HepG2 (cell line): ENCODE data around the gene MAP2K1. TPM values are rescaled to one million over a fixed set of nuclear protein-coding genes. Genes with fewer than 3 reads are reported as not detected.

Source experiments
- ATAC-seq: fragments of 200-7000 bp; cut with Tn5 transposase; 3 replicates; pipeline ENCODE4 v1.9.1; 2020; ENCODE audit warnings: mild to moderate bottlenecking, moderate library complexity
- BruUV-seq: library from RNA; stranded (reverse); fragments of 400-500 nt; replicated peaks from 2 replicates; lab custom pipeline; 2021; lab: Mats Ljungman, UMichigan
- CTCF ChIA-PET: fragments of 300-600 bp; formaldehyde crosslinking; extraction: SDS; loops from one replicate; lab custom pipeline; 2021; ENCODE audit warnings: low total read pairs, inconsistent platforms, low intra/inter-chr PET ratio; lab: Yijun Ruan, JAX
- POLR2A ChIA-PET: fragments of 350-600 bp; sonication (Branson Sonifier 250); formaldehyde crosslinking; loops from one replicate; lab custom pipeline; 2020; ENCODE audit warnings: antibody characterized with exemption, inconsistent platforms; lab: Yijun Ruan, JAX
- DNase-seq: peaks from one replicate; pipeline ENCODE4 v3.0.0-alpha.2; 2015; ENCODE audit warnings: low spot score
- FAIRE-seq: peaks from 3 replicates; lab custom pipeline; 2011; peaks lifted over from hg19 to GRCh38; lab: Jason Lieb, UNC
- H2AFZ ChIP-seq: one replicate; pipeline ENCODE4 v1.6.1; 2011; ENCODE audit warnings: low read length, inconsistent platforms
- H3K27ac ChIP-seq: fragments of 300-600 bp; 3 replicates; pipeline ENCODE4 v1.8.0; 2011; ENCODE audit warnings: mixed run types, mild to moderate bottlenecking, mixed read lengths, low read length, inconsistent platforms; ENCODE audit not compliant: insufficient read depth; ENCODE audit errors: extremely low read length
- H3K27me3 ChIP-seq, 2 experiments: fragments of 200-600 bp in 1 of 2; 2 replicates in 1 of 2; 3 replicates in 1 of 2; pipeline versions ENCODE4 v1.6.0 to v1.8.0; 2011; ENCODE audit warnings: low read length in 2 of 2, mild to moderate bottlenecking in 2 of 2, moderate library complexity in 2 of 2, inconsistent platforms in 1 of 2; ENCODE audit not compliant: insufficient read depth in 2 of 2, control insufficient read depth in 1 of 2
- H3K36me3 ChIP-seq, 2 experiments: fragments of 200-600 bp in 1 of 2; replicated peaks in 1 of 2; 2 replicates in 1 of 2; 3 replicates in 1 of 2; pipeline versions ENCODE4 v1.5.1 to v1.8.0; 2011; ENCODE audit warnings: low read length in 2 of 2, inconsistent platforms in 1 of 2; ENCODE audit not compliant: insufficient read depth in 2 of 2, control insufficient read depth in 1 of 2
- H3K4me1 ChIP-seq: 2 replicates; pipeline ENCODE4 v1.5.1; 2012; ENCODE audit warnings: low read length, inconsistent platforms; ENCODE audit not compliant: insufficient read depth
- H3K4me2 ChIP-seq: 2 replicates; pipeline ENCODE4 v1.6.0; 2011; ENCODE audit warnings: low read depth, low read length, inconsistent platforms
- H3K4me3 ChIP-seq, 3 experiments: fragments of 200-600 bp in 1 of 3; sonication (generic), shearing (Covaris generic) in 1 of 3; replicated peaks in 1 of 3; 2 replicates each; pipeline ENCODE4 v1.5.1; 2011 to 2016; ENCODE audit warnings: low read length in 3 of 3, inconsistent platforms in 2 of 3, low read depth in 2 of 3, mild to moderate bottlenecking in 2 of 3, control low read depth in 1 of 3, mixed read lengths in 1 of 3; ENCODE audit not compliant: insufficient read depth in 1 of 3
- H3K79me2 ChIP-seq: one replicate; pipeline ENCODE4 v1.6.1; 2011; ENCODE audit warnings: low read length, inconsistent platforms; ENCODE audit not compliant: insufficient read depth
- H3K9ac ChIP-seq: 2 replicates; pipeline ENCODE4 v1.6.0; 2011; ENCODE audit warnings: mild to moderate bottlenecking, low read depth, low read length, inconsistent platforms; ENCODE audit not compliant: insufficient read depth
- H3K9me3 ChIP-seq: 2 replicates; pipeline ENCODE4 v1.5.1; 2012; ENCODE audit warnings: mild to moderate bottlenecking, low read length
- H4K20me1 ChIP-seq: 2 replicates; pipeline ENCODE4 v1.6.0; 2011; ENCODE audit warnings: inconsistent platforms, mild to moderate bottlenecking, low read length, moderate library complexity; ENCODE audit not compliant: insufficient read depth
- CENPX ChIP-seq: sonication (generic); formaldehyde crosslinking; IDR thresholded peaks from 2 replicates; pipeline ENCODE4 v1.9.0; 2021; ENCODE audit warnings: mild to moderate bottlenecking, missing genetic modification reagents, moderate library complexity
- DPF2 ChIP-seq: sonication (generic); formaldehyde crosslinking; IDR thresholded peaks from 2 replicates; pipeline ENCODE4 v1.4.0; 2020; ENCODE audit warnings: mild to moderate bottlenecking, low read depth, missing genetic modification reagents, borderline replicate concordance
- KDM4B ChIP-seq: sonication (generic); formaldehyde crosslinking; IDR thresholded peaks from 2 replicates; pipeline ENCODE4 v1.4.0; 2020; ENCODE audit warnings: missing genetic modification reagents
- KLF6 ChIP-seq: IDR thresholded peaks from 2 replicates; pipeline ENCODE4 v1.8.0; 2016; ENCODE audit warnings: missing biosample characterization, missing genetic modification reagents
- MYNN ChIP-seq: sonication (generic); formaldehyde crosslinking; IDR thresholded peaks from 2 replicates; pipeline ENCODE4 v1.4.0; 2020; ENCODE audit warnings: mild to moderate bottlenecking, low read depth, missing genetic modification reagents
- NCOA1 ChIP-seq: sonication (generic); formaldehyde crosslinking; IDR thresholded peaks from 2 replicates; pipeline ENCODE4 v1.9.0; 2021; ENCODE audit warnings: missing genetic modification reagents
- NR2C2 ChIP-seq: sonication (generic); formaldehyde crosslinking; IDR thresholded peaks from 2 replicates; pipeline ENCODE4 v1.4.0; 2020; ENCODE audit warnings: missing genetic modification reagents, mild to moderate bottlenecking, moderate library complexity, borderline replicate concordance
- PHB2 ChIP-seq: fragments of 450-650 bp; IDR thresholded peaks from 2 replicates; pipeline ENCODE4 v1.6.1; 2018; ENCODE audit not compliant: partially characterized antibody
- POLR2AphosphoS2 ChIP-seq: IDR thresholded peaks from 2 replicates; pipeline ENCODE4 v1.6.1; 2011; ENCODE audit warnings: low read depth, low read length, improper control_type of control experiment
- SIN3A ChIP-seq: IDR thresholded peaks from 2 replicates; pipeline ENCODE4 v1.6.1; 2011; ENCODE audit warnings: low read depth, mild to moderate bottlenecking, control low read depth, low read length, borderline replicate concordance
- SIX4 ChIP-seq: sonication (generic); formaldehyde crosslinking; IDR thresholded peaks from 2 replicates; pipeline ENCODE4 v1.4.0; 2020; ENCODE audit warnings: missing genetic modification reagents
- TBX2 ChIP-seq: sonication (generic); formaldehyde crosslinking; IDR thresholded peaks from 2 replicates; pipeline ENCODE4 v1.5.0; 2020; ENCODE audit warnings: missing genetic modification reagents, mild to moderate bottlenecking, borderline replicate concordance
- WIZ ChIP-seq: sonication (generic); formaldehyde crosslinking; IDR thresholded peaks from 2 replicates; pipeline ENCODE4 v1.5.1; 2020; ENCODE audit warnings: mild to moderate bottlenecking, missing genetic modification reagents
- ZNF235 ChIP-seq: sonication (generic); formaldehyde crosslinking; IDR thresholded peaks from 2 replicates; pipeline ENCODE4 v1.8.1; 2023; ENCODE audit warnings: mild to moderate bottlenecking, missing genetic modification reagents, borderline replicate concordance
- ZNF510 ChIP-seq: sonication (generic); formaldehyde crosslinking; IDR thresholded peaks from 2 replicates; pipeline ENCODE4 v1.4.0; 2020; ENCODE audit warnings: low read depth, mild to moderate bottlenecking, missing genetic modification reagents
- ZNF781 ChIP-seq: sonication (generic); formaldehyde crosslinking; IDR thresholded peaks from 2 replicates; pipeline ENCODE4 v1.5.1; 2020; ENCODE audit warnings: borderline replicate concordance, mild to moderate bottlenecking, missing genetic modification reagents; ENCODE audit errors: not compliant biosample characterization
- ZSCAN20 ChIP-seq: sonication (generic); formaldehyde crosslinking; IDR thresholded peaks from 2 replicates; pipeline ENCODE4 v1.4.0; 2020; ENCODE audit warnings: missing genetic modification reagents, mild to moderate bottlenecking, borderline replicate concordance
- WGBS: methylation state at CpG from one replicate; pipeline ENCODE4 v1.1.6; 2017; ENCODE audit warnings: low lambda C conversion rate; 5-methylcytosine and 5-hydroxymethylcytosine counted together
- in situ Hi-C: cut with HindIII; loops from 2 replicates; pipeline ENCODE4 v1.10.0; 2017; ENCODE audit warnings: low pct_unique_long_range_greater_than_20kb; ENCODE audit not compliant: extremely low pct_ligation_motif_present
- intact Hi-C: fragments of 100-400 bp; cut with micrococcal nuclease; formaldehyde crosslinking; loops from one replicate; pipeline ENCODE4 v1.10.0; 2022; ENCODE audit not compliant: unreplicated experiment
- polyA plus RNA-seq, 8 experiments: library from polyadenylated mRNA; depleted of rRNA in 3 of 8; stranded (reverse) in 7 of 8; unstranded in 1 of 8; fragments of >200 nt; fragmentation: Illumina TruSeq in 4 of 8; extraction: Trizol in 4 of 8; gene quantifications; 2 replicates each; pipeline versions ENCODE4 v1.2.1 to v1.2.3, GENCODE V29; 2011 to 2016; ENCODE audit warnings: low read depth in 4 of 8, missing spikeins in 1 of 8, mixed read lengths in 1 of 8; ENCODE audit not compliant: insufficient read depth in 1 of 8
- total RNA-seq, 5 experiments: library from RNA; depleted of rRNA; stranded (reverse); fragments of >200 nt; fragmentation: Illumina TruSeq; extraction: Trizol; gene quantifications; 2 replicates each; pipeline ENCODE4 v1.2.3, GENCODE V29; 2016; ENCODE audit warnings: low read depth in 1 of 5
- TF ChIP-seq, protein P1 (sequence below): sonication (generic); formaldehyde crosslinking; IDR thresholded peaks from 2 replicates; pipeline ENCODE4; 2020; ENCODE audit warnings: missing genetic modification reagents, mild to moderate bottlenecking, borderline replicate concordance
- TF ChIP-seq, protein P2 (sequence below): sonication (generic); formaldehyde crosslinking; conservative IDR thresholded peaks from 2 replicates; pipeline ENCODE4 v1.5.0; 2020; ENCODE audit warnings: missing genetic modification reagents
- TF ChIP-seq, protein P3 (sequence below): sonication (generic); formaldehyde crosslinking; IDR thresholded peaks from 2 replicates; pipeline ENCODE4 v1.8.0; 2022; ENCODE audit warnings: mild to moderate bottlenecking, missing genetic modification reagents, moderate library complexity

Gene MAP2K1
- total and polyA plus RNA-seq, 2 of the 13 experiments (the other 11 are each of a cell fraction or from before 2014, with no cell fraction given), result 24.1 to 49.2 TPM

DNA sequence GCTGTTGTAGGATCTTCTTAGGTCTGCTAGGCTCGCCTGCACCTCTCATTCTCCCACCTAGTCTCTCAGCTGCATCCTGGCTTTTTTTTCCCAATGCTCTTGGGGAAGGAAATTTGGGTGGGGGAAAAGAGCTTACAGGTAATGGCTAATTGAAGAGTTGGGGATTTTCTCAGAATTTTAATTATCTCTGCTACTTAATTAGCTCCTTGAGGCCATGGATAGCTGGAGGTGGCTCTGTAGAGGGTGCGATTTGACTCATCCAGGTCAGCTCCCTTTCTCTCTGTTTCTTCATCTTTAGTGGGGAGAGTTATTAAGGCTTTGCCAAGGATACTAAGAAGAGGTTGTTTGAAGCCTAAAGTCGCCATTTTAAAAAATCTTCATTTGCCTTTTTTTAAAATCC is 88.3 kb downstream of the MAP2K1 start:
- H3K4me2 ChIP-seq, result no peak overlapping the region
- peaks cover 15% of the 10 kb centered on the region for H3K4me1 ChIP-seq
- BruUV-seq, result no TSS peak
- ATAC-seq, result no peak
- no peak overlapping the region for H3K27ac ChIP-seq
- TF ChIP-seq KDM4B (CRISPR knock-in tag), result no peak
- TF ChIP-seq POLR2AphosphoS2, result no peak
- no peak for TF ChIP-seq SIX4
- TF ChIP-seq CENPX (CRISPR knock-in tag), result no peak
- no peak for TF ChIP-seq TBX2 (CRISPR knock-in tag)
- no peak for TF ChIP-seq MYNN (CRISPR knock-in tag)
- TF ChIP-seq WIZ (CRISPR knock-in tag), result no peak
- TF ChIP-seq, protein P1, sequence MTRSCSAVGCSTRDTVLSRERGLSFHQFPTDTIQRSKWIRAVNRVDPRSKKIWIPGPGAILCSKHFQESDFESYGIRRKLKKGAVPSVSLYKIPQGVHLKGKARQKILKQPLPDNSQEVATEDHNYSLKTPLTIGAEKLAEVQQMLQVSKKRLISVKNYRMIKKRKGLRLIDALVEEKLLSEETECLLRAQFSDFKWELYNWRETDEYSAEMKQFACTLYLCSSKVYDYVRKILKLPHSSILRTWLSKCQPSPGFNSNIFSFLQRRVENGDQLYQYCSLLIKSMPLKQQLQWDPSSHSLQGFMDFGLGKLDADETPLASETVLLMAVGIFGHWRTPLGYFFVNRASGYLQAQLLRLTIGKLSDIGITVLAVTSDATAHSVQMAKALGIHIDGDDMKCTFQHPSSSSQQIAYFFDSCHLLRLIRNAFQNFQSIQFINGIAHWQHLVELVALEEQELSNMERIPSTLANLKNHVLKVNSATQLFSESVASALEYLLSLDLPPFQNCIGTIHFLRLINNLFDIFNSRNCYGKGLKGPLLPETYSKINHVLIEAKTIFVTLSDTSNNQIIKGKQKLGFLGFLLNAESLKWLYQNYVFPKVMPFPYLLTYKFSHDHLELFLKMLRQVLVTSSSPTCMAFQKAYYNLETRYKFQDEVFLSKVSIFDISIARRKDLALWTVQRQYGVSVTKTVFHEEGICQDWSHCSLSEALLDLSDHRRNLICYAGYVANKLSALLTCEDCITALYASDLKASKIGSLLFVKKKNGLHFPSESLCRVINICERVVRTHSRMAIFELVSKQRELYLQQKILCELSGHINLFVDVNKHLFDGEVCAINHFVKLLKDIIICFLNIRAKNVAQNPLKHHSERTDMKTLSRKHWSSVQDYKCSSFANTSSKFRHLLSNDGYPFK (CRISPR knock-in tag), result no peak
- no peak for TF ChIP-seq ZNF510
- no peak for TF ChIP-seq NR2C2
- TF ChIP-seq, protein P2, sequence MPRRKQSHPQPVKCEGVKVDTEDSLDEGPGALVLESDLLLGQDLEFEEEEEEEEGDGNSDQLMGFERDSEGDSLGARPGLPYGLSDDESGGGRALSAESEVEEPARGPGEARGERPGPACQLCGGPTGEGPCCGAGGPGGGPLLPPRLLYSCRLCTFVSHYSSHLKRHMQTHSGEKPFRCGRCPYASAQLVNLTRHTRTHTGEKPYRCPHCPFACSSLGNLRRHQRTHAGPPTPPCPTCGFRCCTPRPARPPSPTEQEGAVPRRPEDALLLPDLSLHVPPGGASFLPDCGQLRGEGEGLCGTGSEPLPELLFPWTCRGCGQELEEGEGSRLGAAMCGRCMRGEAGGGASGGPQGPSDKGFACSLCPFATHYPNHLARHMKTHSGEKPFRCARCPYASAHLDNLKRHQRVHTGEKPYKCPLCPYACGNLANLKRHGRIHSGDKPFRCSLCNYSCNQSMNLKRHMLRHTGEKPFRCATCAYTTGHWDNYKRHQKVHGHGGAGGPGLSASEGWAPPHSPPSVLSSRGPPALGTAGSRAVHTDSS (CRISPR knock-in tag), result no peak
- no peak for TF ChIP-seq PHB2
- no peak for TF ChIP-seq ZSCAN20 (CRISPR knock-in tag)
- TF ChIP-seq SIN3A, result no peak
- TF ChIP-seq, protein P3, sequence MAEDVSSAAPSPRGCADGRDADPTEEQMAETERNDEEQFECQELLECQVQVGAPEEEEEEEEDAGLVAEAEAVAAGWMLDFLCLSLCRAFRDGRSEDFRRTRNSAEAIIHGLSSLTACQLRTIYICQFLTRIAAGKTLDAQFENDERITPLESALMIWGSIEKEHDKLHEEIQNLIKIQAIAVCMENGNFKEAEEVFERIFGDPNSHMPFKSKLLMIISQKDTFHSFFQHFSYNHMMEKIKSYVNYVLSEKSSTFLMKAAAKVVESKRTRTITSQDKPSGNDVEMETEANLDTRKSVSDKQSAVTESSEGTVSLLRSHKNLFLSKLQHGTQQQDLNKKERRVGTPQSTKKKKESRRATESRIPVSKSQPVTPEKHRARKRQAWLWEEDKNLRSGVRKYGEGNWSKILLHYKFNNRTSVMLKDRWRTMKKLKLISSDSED, result no peak
- no peak for TF ChIP-seq KLF6
- TF ChIP-seq DPF2 (CRISPR knock-in tag), result no peak
- TF ChIP-seq ZNF781 (CRISPR knock-in tag), result no peak
- TF ChIP-seq ZNF235 (CRISPR knock-in tag), result no peak
- TF ChIP-seq NCOA1 (CRISPR knock-in tag), result no peak
- TF ChIP-seq, all 625 proteins: peak for 0
- in situ Hi-C loops (loop anchor here (25.0 kb wide), 1 partner anchor 88 kb away; the partner anchor contains the start of gene MAP2K1), intact Hi-C loops (no loop called here)
- no peak overlapping the region for H3K9ac ChIP-seq
- DNase-seq (no peak), FAIRE-seq (no peak)
- no peak overlapping the region for H2AFZ ChIP-seq
- H3K79me2 ChIP-seq, result no peaks in the 10 kb centered on the region
- H4K20me1 ChIP-seq, result no peaks in the 10 kb centered on the region
- ChIA-PET CTCF (no interaction called here), POLR2A (no interaction called here)
- H3K36me3 ChIP-seq, result peaks cover 1 to 3% of the 10 kb centered on the region in 2 experiments; a peak in 1 of 5 replicates
- no peaks in the 10 kb centered on the region for H3K9me3 ChIP-seq
- 99% methylated on average over 3 of the region's 3 CpGs for WGBS
- no peak overlapping the region for H3K4me3 ChIP-seq
- H3K27me3 ChIP-seq, result no peaks in the 10 kb centered on the region
